ENCODE data around the gene CERS3.

Gene CERS3

GRCh38 chr15:100529556-100529955 is 806 bp upstream of the CERS3 start:
- no peak for DNase-seq (ENCODE audit: low spot score)

GRCh38 chr15:100526027-100526481 is 2.7 kb downstream of the CERS3 start:
- no peak for DNase-seq (ENCODE audit: low spot score)

DNA sequence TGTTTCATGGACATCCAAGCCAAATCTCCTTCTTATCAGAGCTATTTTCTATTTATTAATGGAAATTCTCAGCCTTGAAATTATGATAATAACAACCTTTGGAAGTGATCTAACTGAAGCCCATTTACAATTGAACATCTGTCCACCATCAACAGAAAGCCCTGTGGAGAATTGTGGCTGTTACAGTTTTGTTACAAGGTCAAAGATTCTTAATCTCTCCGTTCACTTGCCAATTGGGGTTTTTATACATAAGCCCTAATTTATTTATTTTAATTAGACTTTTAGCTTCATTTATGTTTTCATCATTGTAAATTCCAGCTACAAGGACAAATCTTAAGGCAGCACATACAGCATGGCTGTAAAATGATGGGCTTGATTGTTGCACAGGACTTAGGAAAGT is 3.3 kb downstream of the CERS3 start:
- no peak for DNase-seq (ENCODE audit: low spot score)

- DNase-seq (ENCODE audit: low spot score): no peak
Observed at GRCh38 chr15:100524326-100524725, 4.4 kb downstream of the CERS3 start.

DNA sequence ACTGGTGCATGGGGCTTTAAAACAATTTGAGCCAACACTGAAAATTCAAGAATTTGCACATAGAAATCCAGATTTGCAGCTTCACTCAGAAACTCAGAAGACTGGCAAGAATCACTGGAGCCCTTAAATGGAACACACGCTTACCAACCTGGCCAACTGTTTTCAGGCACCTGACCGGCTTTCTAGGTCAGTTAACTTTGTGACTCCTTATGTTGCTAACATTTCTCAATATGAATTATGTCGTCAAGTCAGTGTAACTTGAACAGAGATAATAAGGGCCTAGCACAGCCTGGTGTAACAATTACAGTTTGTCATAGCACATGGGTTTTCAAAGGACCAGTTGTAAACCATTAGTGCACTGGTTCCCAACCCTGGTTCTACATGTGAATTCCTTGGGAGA is 6.8 kb downstream of the CERS3 start:
- DNase-seq (ENCODE audit: low spot score): no peak

DNA sequence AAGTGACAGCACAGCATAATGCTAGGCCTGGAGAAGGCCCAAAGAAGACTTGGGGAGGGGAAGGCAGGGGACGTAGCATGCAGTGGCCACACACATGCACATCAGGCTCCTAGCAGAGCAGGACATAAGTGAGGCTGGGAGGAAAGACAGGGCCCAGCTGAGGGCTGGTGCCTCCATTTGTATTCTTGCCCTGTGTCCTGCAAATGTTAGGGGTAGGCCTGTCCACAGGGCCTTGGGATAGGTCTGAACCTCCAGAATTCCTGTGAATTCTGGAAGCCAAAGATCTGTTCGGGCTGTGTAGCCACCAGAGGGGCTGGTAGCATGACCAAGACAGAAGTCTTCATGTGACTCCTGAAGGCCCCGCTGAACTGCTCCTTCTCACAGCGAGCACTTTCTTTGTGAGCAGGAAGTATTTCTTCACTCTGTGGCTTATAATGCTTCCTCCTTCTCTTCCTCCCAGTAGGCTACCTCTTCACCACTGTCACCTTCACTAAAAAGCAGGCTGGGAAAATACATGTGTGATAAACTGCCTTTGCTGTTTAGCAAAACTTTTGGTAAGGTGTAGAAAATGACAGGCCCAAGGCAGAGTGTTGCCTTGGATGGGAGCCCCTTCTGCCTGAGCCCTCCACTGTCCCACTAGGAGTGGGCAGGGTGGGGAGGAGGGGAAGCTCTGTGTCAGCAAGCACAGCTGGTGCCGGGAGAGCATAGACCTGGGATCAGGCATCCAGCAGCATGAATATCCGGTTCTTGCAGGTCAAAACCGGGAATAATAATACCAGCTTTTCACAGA is 8.4 kb downstream of the CERS3 start:
- DNase-seq (ENCODE audit: low spot score): no peak

DNA sequence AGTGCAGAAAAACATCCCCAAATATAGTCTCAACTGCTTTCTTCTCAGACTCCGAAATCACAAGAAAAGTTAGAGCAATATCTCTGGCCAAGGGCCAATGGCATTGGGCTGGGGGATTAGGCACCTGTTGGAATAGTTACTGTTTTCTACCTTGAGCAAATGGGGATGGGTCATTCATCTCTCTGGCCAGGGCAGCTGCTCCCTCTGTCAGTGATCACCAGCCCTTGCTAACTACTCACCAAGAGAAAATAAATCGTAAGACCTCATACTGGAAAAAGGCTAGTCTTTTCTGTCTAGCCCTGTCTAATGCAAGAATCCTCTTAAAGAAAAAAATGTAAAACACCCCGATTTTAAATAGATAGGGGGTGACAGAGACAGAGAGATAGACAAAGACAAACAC is 10.9 kb downstream of the CERS3 start:
- DNase-seq (ENCODE audit: low spot score): no peak

- DNase-seq (ENCODE audit: low spot score): no peak
Observed at GRCh38 chr15:100516643-100517512, 11.9 kb downstream of the CERS3 start.

- DNase-seq (ENCODE audit: low spot score): no peak
Observed at GRCh38 chr15:100515758-100516157, 13.0 kb downstream of the CERS3 start.

GRCh38 chr15:100508641-100509300 is 20.0 kb downstream of the CERS3 start:
- DNase-seq (ENCODE audit: low spot score): no peak

DNA sequence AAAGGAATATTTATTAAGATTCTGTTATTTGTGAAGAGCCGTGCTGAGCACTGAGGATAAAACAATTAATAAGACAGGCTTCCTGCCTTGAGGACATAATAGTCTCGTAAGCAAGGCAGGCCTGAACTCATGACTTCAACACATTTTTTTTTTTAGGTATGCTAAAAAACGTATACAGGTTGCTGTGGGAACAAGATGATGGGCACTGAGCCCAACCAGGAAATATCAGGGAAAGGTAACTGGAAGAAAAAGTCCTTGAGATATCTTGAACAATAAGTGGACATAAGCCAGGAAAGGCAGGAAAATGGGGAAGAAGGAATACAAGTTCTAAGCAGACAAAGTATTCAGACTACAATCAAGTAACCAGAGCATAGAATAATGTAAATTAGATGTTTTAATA is 26.1 kb downstream of the CERS3 start:
- no peak for DNase-seq (ENCODE audit: low spot score)

DNA sequence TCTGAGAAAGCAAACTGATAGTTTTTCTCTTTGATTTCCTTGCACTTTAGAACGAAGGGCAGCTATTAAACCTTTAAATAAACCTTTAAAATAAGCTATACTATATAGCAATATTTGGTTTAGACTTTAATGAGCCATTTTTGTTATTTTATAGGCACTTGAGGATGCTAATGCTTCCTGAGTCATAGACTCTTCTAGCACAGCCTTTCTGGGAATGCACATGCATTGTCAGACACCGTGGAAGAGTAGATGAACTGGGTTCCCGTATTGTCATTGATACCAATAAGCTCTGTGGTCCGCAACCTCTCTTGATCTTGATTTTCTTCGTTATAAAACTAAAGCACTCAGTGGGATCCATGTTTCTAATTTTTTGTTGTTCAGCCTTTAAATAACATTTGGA is 27.6 kb downstream of the CERS3 start:
- no peak for DNase-seq (ENCODE audit: low spot score)

DNA sequence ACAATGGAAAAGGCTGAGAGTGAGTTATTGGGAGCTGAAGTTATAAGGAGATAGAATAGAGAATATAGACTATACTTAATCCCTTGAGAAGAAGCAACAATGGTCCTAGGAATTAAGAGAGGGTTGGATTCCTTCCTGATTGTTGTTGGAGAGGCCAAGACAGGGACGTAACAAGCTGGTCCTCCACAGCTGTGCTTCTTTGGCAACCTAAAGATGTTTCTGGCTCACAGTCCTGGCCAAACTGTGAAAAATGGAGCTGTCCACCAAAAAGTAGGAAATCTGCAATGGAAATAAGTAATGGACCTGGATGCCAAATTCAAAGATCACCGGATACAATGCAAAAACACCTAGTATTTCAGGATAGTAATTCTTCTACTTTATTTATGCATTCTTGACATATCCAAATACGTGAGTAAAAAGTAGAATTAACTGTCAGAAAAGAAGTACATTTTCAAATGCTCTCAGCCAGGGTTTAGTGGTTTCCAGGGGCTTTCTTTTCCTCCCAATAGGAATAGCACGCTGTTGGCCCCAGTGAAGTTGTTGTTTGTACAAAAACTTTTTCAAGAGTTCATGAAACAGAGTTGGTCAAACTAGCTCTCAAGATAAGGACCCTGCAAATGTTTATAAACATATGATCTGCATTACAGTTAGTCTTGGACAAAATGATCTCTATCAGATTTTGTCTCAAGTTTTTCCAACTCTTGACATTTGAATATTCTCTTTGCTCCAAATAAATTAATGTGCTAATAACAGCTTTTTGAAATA is 28.3 kb downstream of the CERS3 start:
- no peak for DNase-seq (ENCODE audit: low spot score)

GRCh38 chr15:100495861-100496260 is 32.9 kb downstream of the CERS3 start:
- no peak for DNase-seq (ENCODE audit: low spot score)

DNA sequence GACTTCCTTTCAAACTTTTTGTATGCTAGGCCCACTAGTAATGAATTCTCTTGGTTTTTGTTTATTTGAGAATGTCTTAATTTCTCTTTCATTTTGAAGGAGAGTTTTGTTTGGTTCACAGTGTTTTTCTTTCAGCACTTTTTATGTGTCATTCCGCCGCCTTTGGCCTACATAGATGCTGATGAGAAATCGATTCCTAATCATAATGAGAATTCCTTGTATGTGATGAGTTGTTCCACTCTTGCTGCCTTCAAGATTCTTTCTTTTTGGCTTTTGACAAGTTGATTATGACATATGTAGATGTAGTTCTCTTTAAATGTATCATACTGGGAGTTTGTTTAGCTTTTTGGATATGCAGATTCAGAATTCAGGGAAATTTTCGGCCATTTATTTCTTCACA is 35.5 kb downstream of the CERS3 start:
- DNase-seq (ENCODE audit: low spot score): no peak

- DNase-seq (ENCODE audit: low spot score): no peak
Observed at GRCh38 chr15:100484443-100484842, 44.3 kb downstream of the CERS3 start.

- DNase-seq (ENCODE audit: low spot score): no peak
Observed at GRCh38 chr15:100483370-100483769, 45.4 kb downstream of the CERS3 start.

DNA sequence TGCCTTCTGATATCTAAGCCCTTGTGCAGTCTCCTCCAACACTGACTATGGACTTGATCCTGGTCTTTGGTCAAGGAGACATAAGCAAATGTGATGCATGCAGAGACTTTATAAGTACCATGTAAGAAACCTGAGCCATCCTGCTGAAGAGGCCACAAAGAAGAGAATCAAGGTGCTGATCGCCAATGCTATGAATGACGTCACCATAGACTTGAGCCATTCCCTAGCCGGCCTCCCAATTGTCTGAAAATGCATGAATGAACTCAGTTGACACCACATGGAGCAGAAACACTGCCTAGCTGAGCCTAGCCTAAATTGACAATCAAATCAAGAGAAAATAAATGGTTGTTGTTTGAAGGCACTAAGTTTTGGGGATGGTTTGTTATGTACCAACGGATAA is 51.9 kb downstream of the CERS3 start:
- no peak for DNase-seq (ENCODE audit: low spot score)

DNA sequence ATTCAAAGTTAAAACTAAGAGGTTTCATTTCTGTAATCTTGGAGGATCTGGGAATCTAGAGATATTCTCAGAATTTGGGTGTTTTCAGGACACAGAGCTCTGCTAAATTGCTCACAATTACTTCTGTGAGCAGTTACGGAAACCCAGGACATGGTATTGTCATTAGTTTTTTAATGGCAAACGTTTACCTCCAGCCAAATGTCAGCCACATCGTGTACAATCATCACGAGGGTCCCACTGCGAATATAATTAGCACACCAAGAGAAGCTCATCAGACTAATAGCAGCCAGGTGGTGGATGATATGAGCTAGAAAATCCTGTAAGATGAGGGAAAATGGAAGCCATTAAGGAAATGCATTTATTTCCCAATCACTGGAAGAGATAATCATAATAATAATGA is 56.0 kb downstream of the CERS3 start:
- no peak for DNase-seq (ENCODE audit: low spot score)

DNA sequence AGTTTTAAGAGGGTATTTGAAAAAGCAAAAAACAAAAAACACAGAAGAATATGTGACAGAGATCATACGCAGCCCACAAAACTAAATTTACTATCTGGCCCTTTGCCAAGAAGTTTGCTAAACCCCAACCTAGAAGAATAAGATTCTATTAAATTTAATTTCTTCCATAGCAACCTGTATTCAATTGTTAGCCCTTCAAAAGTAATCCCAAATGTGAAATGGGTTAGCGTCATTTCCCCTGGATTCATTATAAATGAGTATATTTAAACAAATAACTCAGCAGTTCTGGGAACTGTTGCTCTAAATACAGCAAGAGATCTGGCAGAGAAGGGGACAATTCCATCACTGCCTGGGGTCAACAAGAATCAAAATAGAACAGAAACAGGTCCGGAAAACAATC is 56.8 kb downstream of the CERS3 start:
- no peak for DNase-seq (ENCODE audit: low spot score)

DNA sequence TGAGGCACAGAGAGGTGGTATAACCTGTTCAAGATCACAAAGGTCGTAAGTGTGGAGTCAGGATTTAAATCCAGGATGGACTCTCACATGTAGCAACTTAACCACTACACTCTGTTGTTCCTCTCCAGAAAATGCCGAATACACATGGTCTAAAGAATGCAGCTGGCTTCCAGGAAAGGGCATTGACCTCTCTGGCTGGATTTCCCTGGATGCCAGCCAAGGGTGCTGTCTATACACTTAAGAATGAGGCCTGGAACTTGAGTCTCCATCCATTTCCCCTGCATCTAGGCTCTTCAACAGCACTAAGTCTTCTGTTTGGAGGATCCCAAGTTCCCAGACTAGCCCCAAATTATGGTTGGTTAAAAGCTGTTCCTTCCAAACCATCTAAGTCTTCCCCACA is 60.5 kb downstream of the CERS3 start:
- no peak for DNase-seq (ENCODE audit: low spot score)

DNA sequence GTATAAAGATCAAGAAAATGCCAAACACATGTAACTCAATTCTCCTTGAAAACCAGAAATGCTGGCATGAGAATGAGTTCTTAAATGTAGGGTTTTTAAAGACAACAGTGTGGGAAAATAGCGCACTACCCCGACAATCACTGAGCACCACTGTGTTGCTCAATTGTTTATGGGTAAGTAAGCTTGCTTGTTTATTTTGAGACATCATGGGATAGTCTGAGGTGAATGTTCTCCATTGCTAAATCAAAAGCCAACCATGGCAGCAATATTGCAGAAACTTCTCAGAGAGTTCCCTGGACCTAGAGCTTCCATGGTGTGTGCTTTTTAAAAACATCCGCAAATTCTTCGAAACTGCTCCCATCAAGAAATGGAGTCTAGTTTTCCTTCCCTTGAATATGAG is 62.7 kb downstream of the CERS3 start:
- no peak for DNase-seq (ENCODE audit: low spot score)
